ENCODE results near the gene CLIP4. TPM values are rescaled to one million over a fixed set of nuclear protein-coding genes. Genes with fewer than 3 reads are reported as not detected.
A peak's percentile ranks its signal among the peaks of the same experiment; 100 is the strongest.

CLIP4 gene
- polyA plus RNA-seq, 2 of the 4 experiments (the other 2 are of a cell fraction), result 51.1 to 99.1 TPM

GRCh38 chr2:29115797-29116781, 874 bp downstream of the CLIP4 start:
- peaks cover 74% of the 10 kb centered on the region for H3K4me1 ChIP-seq
- CTCF ChIA-PET, result interaction anchor here (0.6 to 6.5 kb wide), 4 partner anchors 10 to 1030 kb away, joined by 3 to 36 read pairs (median 8); no protein-coding TSS in a partner anchor
- FAIRE-seq, result peak; percentile 78

More at GRCh38 chr2:29115797-29116781, 874 bp downstream of the CLIP4 start:
- peak; percentile 60 to 82 for DNase-seq (ENCODE audit: low read depth in 1 of 2, low spot score in 1 of 2)
- peak overlapping the region; percentile 79 for H3K4me3 ChIP-seq
- TF ChIP-seq BCL3 (IDR thresholded peaks at IDR 0.05) (peak; percentile 27; the same call in 1 of the 3 replicates), RNF2 (IDR thresholded peaks at IDR 0.05; ENCODE audit: borderline replicate concordance, low read depth) (0 out of 2 replicates have a peak, but pooled peaks have one; percentile 51), PHF8 (IDR thresholded peaks at IDR 0.05; ENCODE audit: borderline replicate concordance, low read depth) (peak; percentile 75), CEBPB (IDR thresholded peaks at IDR 0.05) (peak; percentile 91 to 96; a peak in 3 of 4 replicates), E2F6 (IDR thresholded peaks at IDR 0.05; ENCODE audit: borderline replicate concordance, low read depth) (peak; percentile 44; the same call in 1 of the 2 replicates), EHF (CRISPR knock-in tag; IDR thresholded peaks at IDR 0.05) (no peak), MAFK (IDR thresholded peaks at IDR 0.05; ENCODE audit: partially characterized antibody) (peak; percentile 43), TFCP2L1 (CRISPR knock-in tag; IDR thresholded peaks at IDR 0.05) (no peak), RFX5 (IDR thresholded peaks at IDR 0.05) (no peak), FOSL2 (IDR thresholded peaks at IDR 0.05) (no peak), FOSL2 (CRISPR knock-in tag; IDR thresholded peaks at IDR 0.05) (0 out of 2 replicates have a peak, but pooled peaks have one; percentile 19), POLR2A (IDR thresholded peaks at IDR 0.05; ENCODE audit: low read length) (peak; percentile 38), MYC (IDR thresholded peaks at IDR 0.05; ENCODE audit: borderline replicate concordance, low read length) (no peak), USF2 (IDR thresholded peaks at IDR 0.05) (peak; percentile 93), CBX8 (IDR thresholded peaks at IDR 0.05) (no peak), TP53 (CRISPR knock-in tag; IDR thresholded peaks at IDR 0.05) (peak; percentile 73; the same call in 1 of the 2 replicates), JUNB (IDR thresholded peaks at IDR 0.05) (no peak), ATOH8 (CRISPR knock-in tag; IDR thresholded peaks at IDR 0.05; ENCODE audit: low read depth) (peak; percentile 61; the same call in 1 of the 2 replicates), JUN (IDR thresholded peaks at IDR 0.05) (peak; percentile 7 to 88), HOXA7 (CRISPR knock-in tag; IDR thresholded peaks at IDR 0.05) (no peak), GATA3 (IDR thresholded peaks at IDR 0.05; ENCODE audit: borderline replicate concordance) (no peak), HDAC2 (IDR thresholded peaks at IDR 0.05) (0 out of 2 replicates have a peak, but pooled peaks have one; percentile 47), RCOR1 (IDR thresholded peaks at IDR 0.05; ENCODE audit: low read depth, low read length) (no peak), SMC3 (IDR thresholded peaks at IDR 0.05) (0 out of 3 replicates have a peak, but pooled peaks have one; percentile 22), MAX (IDR thresholded peaks at IDR 0.05) (peak; percentile 70)
- peak; percentile 57 to 65 for ATAC-seq
- H3K4me2 ChIP-seq, result peak overlapping the region; percentile 83
- H3K9me3 ChIP-seq, result no peaks in the 10 kb centered on the region
- POLR2A ChIA-PET, result interaction anchor here (0.7 to 9.0 kb wide), 3 partner anchors 9 to 131 kb away, joined by 3 to 122 read pairs (median 24); no protein-coding TSS in a partner anchor
- WGBS (ENCODE audit: missing lambda C conversion rate), result 1% methylated on average over 31 of the region's 53 CpGs
- peak overlapping the region; percentile 98 to 99 for H3K27ac ChIP-seq

Measured in A549 (cell line).